Breast epithelium (tissue), 4 donors: ENCODE results near the gene CYP2E1. TPM values are rescaled to one million over a fixed set of nuclear protein-coding genes. Genes with fewer than 3 reads are reported as not detected.

Experiments used
- DNase-seq, 2 donors: peaks; one replicate each; pipeline ENCODE4 v3.0.0-alpha.2; 2019; ENCODE audit warnings: low spot score in 2 of 2
- H3K27ac ChIP-seq, 2 donors: fragments of 200-600 bp; sonication (generic) in 1 of 2; one replicate each; pipeline ENCODE4 v1.5.1; 2016 to 2019; ENCODE audit warnings: mild to moderate bottlenecking in 1 of 2
- H3K27me3 ChIP-seq, 2 donors: fragments of 200-600 bp; sonication (generic) in 1 of 2; one replicate each; pipeline versions ENCODE4 v1.5.1 to v1.6.0; 2017 to 2019; ENCODE audit warnings: control low read depth in 1 of 2, mild to moderate bottlenecking in 1 of 2
- H3K36me3 ChIP-seq: fragments of 200-600 bp; one replicate; pipeline ENCODE4 v1.5.1; 2019
- H3K4me1 ChIP-seq, 2 donors: fragments of 200-600 bp; sonication (generic); one replicate each; pipeline ENCODE4 v1.5.1; 2016 to 2019; ENCODE audit warnings: control low read depth in 1 of 2
- H3K4me3 ChIP-seq, 3 donors: fragments of 200-600 bp; sonication (generic); 1 replicate in 2 of 3; 2 replicates in 1 of 3; pipeline ENCODE4 v1.5.1; 2016 to 2019; ENCODE audit warnings: mild to moderate bottlenecking in 3 of 3, moderate library complexity in 2 of 3
- H3K9me3 ChIP-seq, 2 donors: fragments of 200-600 bp; sonication (generic) in 1 of 2; one replicate each; pipeline ENCODE4 v1.5.1; 2016 to 2019; ENCODE audit warnings: control low read depth in 1 of 2
- POLR2A ChIP-seq: fragments of 450-650 bp; IDR thresholded peaks from one replicate; pipeline ENCODE4 v1.6.1; 2016; ENCODE audit warnings: antibody characterized with exemption, mild to moderate bottlenecking, moderate library complexity
- POLR2AphosphoS5 ChIP-seq, 3 donors: sonication (generic); formaldehyde crosslinking; IDR thresholded peaks; one replicate each; pipeline ENCODE4 v1.6.1; 2017; ENCODE audit warnings: antibody characterized with exemption in 3 of 3
- intact Hi-C: fragments of 100-400 bp; cut with DNase I; formaldehyde crosslinking; loops from one replicate; pipeline ENCODE4 v1.15.1; 2023; ENCODE audit warnings: low total_unique reads
- total RNA-seq, 3 donors: library from RNA; depleted of rRNA; stranded (reverse); fragments of >200 nt; gene quantifications; one replicate each; pipeline ENCODE4 v1.1.0, GENCODE V29; 2016
- TF ChIP-seq, protein P1 (sequence below), 3 donors: fragments of 450-650 bp; IDR thresholded peaks; one replicate each; pipeline ENCODE4 v1.5.1; 2016 to 2017; ENCODE audit warnings: antibody characterized with exemption in 3 of 3, mild to moderate bottlenecking in 3 of 3, moderate library complexity in 3 of 3

CYP2E1 gene
- total RNA-seq, 3 donors from 2014 or later = 0.96 to 3.4 (median 0.98) TPM

DNA sequence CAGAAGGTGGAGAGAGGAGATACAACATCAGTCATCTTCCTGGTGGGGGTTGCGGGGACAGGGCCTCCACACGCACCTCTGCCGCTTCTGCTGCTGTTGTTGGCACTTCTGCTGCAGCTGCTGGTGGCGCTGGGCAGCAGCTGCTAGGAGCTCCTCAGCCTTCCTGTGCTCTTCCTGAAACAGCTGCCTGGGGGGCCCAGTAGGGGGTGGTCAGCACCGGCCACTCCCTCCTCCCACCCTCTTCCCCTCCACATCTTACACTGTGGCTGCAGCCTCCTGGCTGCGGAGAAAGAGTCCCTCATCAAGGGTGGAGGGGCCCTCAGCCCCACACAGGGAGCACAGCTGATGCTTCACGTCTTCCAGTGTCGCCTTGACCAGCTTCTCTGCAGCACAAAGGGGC is 28.4 kb downstream of the CYP2E1 start:
- H3K9me3 ChIP-seq = no peaks in the 10 kb centered on the region
- no peak overlapping the region for H3K4me3 ChIP-seq
- intact Hi-C loops = no loop called here
- DNase-seq = no peak
- no peaks in the 10 kb centered on the region for H3K36me3 ChIP-seq
- H3K27ac ChIP-seq = no peak overlapping the region
- no peak for TF ChIP-seq POLR2A
- no peak for TF ChIP-seq POLR2AphosphoS5 (IDR thresholded peaks at IDR 0.05)
- TF ChIP-seq, protein P1, sequence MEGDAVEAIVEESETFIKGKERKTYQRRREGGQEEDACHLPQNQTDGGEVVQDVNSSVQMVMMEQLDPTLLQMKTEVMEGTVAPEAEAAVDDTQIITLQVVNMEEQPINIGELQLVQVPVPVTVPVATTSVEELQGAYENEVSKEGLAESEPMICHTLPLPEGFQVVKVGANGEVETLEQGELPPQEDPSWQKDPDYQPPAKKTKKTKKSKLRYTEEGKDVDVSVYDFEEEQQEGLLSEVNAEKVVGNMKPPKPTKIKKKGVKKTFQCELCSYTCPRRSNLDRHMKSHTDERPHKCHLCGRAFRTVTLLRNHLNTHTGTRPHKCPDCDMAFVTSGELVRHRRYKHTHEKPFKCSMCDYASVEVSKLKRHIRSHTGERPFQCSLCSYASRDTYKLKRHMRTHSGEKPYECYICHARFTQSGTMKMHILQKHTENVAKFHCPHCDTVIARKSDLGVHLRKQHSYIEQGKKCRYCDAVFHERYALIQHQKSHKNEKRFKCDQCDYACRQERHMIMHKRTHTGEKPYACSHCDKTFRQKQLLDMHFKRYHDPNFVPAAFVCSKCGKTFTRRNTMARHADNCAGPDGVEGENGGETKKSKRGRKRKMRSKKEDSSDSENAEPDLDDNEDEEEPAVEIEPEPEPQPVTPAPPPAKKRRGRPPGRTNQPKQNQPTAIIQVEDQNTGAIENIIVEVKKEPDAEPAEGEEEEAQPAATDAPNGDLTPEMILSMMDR (IDR thresholded peaks at IDR 0.05) = no peak
- no peaks in the 10 kb centered on the region for H3K4me1 ChIP-seq
- H3K27me3 ChIP-seq = no peaks in the 10 kb centered on the region

DNA sequence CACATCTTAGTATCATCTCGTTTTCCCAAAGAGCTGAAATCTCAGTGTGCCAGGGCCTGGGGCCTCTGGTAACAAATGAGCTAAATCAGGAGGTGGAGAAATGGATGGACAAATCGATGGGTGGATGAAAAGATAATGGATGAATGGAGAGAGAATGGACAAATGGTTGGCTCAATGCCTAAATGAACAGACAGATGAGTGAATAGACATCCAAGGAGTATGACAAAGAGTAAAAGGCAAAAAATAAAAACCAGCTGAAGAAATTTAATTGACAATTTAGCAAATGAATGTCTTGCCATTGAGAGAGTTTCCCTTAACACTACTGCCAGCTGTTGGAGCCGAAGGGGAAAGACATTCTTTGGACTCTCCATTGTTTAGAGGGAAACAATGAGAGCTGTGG is 30.2 kb downstream of the CYP2E1 start:
- Histone ChIP-seq H3K4me3 (no peak overlapping the region), H3K4me1 (no peaks in the 10 kb centered on the region), H3K27ac (no peak overlapping the region), H3K9me3 (no peaks in the 10 kb centered on the region), H3K36me3 (no peaks in the 10 kb centered on the region), H3K27me3 (no peaks in the 10 kb centered on the region)
- no peak for TF ChIP-seq POLR2AphosphoS5 (IDR thresholded peaks at IDR 0.05)
- TF ChIP-seq, protein P1 (IDR thresholded peaks at IDR 0.05) = no peak
- intact Hi-C loops = no loop called here
- no peak for DNase-seq

DNA sequence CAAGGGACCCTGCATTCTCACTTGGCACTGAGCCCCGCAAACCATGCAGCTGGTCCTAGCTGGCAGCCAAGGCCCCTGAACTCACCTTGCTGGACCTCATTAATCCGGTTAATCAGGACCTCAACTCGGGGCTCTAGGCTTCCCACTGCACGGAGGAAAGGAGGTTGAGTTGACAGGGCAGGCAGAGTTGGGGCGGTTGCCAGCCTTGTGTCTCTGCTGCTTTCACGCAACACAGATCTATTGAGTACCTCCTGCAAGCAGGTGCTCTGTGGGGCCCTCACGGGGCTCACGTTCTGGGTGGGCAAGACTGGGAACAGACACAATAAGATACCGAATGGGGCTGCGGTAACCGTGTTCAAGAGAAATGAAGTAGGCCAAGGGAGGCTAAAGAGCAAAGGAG is 32.1 kb downstream of the CYP2E1 start:
- Histone ChIP-seq H3K27me3 (no peaks in the 10 kb centered on the region), H3K27ac (no peak overlapping the region), H3K4me3 (no peak overlapping the region), H3K4me1 (no peaks in the 10 kb centered on the region), H3K36me3 (no peaks in the 10 kb centered on the region), H3K9me3 (no peaks in the 10 kb centered on the region)
- intact Hi-C loops = no loop called here
- TF ChIP-seq, protein P1 (IDR thresholded peaks at IDR 0.05) = no peak
- TF ChIP-seq POLR2AphosphoS5 (IDR thresholded peaks at IDR 0.05) = no peak
- TF ChIP-seq POLR2A = no peak
- no peak for DNase-seq

DNA sequence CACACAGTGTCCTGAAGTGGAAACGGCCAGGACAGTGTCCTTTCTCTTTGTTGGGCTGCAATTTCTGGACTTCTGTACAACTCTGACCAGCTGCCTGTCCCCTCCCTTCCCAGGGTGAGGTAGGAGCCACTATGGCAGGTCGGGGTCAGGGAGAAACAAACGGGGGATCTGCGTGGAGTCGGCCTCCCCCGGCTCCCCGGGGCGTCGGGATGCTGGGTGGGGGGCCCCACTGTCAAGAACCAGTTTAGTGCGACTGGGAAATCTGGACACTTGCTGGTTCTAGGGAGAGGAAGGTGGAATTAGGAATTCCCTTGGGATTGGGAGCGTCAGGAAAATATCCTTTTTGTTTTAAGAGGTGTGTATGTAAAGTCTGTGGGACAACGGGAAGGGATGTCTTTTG is 37.7 kb downstream of the CYP2E1 start:
- intact Hi-C loops = no loop called here
- Histone ChIP-seq H3K4me3 (peak overlapping the region in 1 of 3 donors; percentile 38), H3K27me3 (peaks cover 0 to 6% of the 10 kb centered on the region in 2 donors), H3K9me3 (peaks cover 0 to 12% of the 10 kb centered on the region in 2 donors), H3K36me3 (no peaks in the 10 kb centered on the region), H3K4me1 (no peaks in the 10 kb centered on the region), H3K27ac (no peak overlapping the region)
- no peak for TF ChIP-seq POLR2A
- TF ChIP-seq, protein P1 (IDR thresholded peaks at IDR 0.05) = no peak
- no peak for TF ChIP-seq POLR2AphosphoS5 (IDR thresholded peaks at IDR 0.05)
- no peak for DNase-seq

- peak; percentile 49 to 79 for DNase-seq
- TF ChIP-seq POLR2A (no peak), POLR2AphosphoS5 (IDR thresholded peaks at IDR 0.05) (no peak)
- TF ChIP-seq, protein P1 (IDR thresholded peaks at IDR 0.05) = peak in 1 of 3 donors; percentile 36
- intact Hi-C loops = no loop called here
- no peaks in the 10 kb centered on the region for H3K36me3 ChIP-seq
- peak within 1 kb of the TSS in 1 of 3 donors; percentile 38 for H3K4me3 ChIP-seq
- peaks cover 0 to 6% of the 10 kb centered on the region in 2 donors for H3K27me3 ChIP-seq
- H3K4me1 ChIP-seq = no peaks in the 10 kb centered on the region
- H3K9me3 ChIP-seq = peaks cover 0 to 12% of the 10 kb centered on the region in 2 donors
- H3K27ac ChIP-seq = no peak within 1 kb of the TSS
Measured at GRCh38 chr10:133565441-133566294, 38.5 kb downstream of the CYP2E1 start, which contains the start of gene SYCE1. SYCE1 (minus strand) TSS chr10:133565583; CDS start chr10:133565529, 54 bp downstream.
